K562 (cell line): ENCODE data around the gene DRICH1.

Source experiments
- ERF ChIP-seq: fragments of 450-650 bp; formaldehyde crosslinking; IDR thresholded peaks from 2 replicates; pipeline ENCODE4 v1.4.0; 2020; ENCODE audit warnings: mild to moderate bottlenecking, mixed read lengths
- HNRNPH1 ChIP-seq: fragments of 200-400 bp; formaldehyde crosslinking; optimal IDR thresholded peaks from 2 replicates; pipeline ENCODE3; 2017; ENCODE audit warnings: low read depth, mild to moderate bottlenecking, low read length, moderate library complexity
- TAF1 ChIP-seq: IDR thresholded peaks from 2 replicates; pipeline ENCODE4 v1.6.1; 2011; ENCODE audit warnings: mild to moderate bottlenecking, low read length, moderate library complexity; ENCODE audit not compliant: insufficient read depth, control insufficient read depth, severe bottlenecking; ENCODE audit errors: extremely low read depth
- ZFP1 ChIP-seq: fragments of 450-650 bp; formaldehyde crosslinking; IDR thresholded peaks from 2 replicates; pipeline ENCODE4 v1.4.0; 2020; ENCODE audit warnings: mild to moderate bottlenecking, mixed read lengths
- TF ChIP-seq, protein P1 (sequence below), 3 experiments: IDR thresholded peaks in 2 of 3; conservative IDR thresholded peaks in 1 of 3; 2 replicates each; pipeline ENCODE4 v1.5.1; 2011 to 2012; ENCODE audit warnings: low read length in 3 of 3, mild to moderate bottlenecking in 3 of 3, control low read depth in 2 of 3, improper control_type of control experiment in 1 of 3, inconsistent platforms in 1 of 3, low read depth in 1 of 3, mixed read lengths in 1 of 3, moderate library complexity in 1 of 3; ENCODE audit not compliant: insufficient read depth in 2 of 3
- TF ChIP-seq, protein P2 (sequence below), 2 experiments: fragments of 450-650 bp; conservative IDR thresholded peaks; 2 replicates each; pipeline ENCODE4 v1.6.1; 2017; ENCODE audit warnings: mild to moderate bottlenecking in 2 of 2, moderate library complexity in 2 of 2

DNA sequence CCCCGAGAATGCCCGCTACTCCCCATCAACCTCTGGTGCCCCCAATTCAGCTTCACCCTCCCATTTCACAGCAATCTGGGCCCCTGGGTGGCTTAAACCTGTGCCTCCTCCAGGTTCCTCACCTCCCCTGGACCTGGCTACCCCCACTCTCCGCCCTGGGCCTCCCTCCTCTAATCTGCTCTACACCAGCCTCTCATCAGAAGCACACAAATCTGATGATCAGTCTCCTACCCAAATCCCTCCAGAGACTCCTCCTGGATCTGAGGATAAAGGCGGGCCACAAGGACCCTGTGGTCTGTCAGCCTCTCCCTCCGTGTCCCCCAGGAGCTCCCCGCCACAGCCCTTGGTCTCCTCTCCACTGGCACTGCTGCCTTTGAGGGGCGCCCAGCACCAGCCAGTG, 28.9 kb downstream of the DRICH1 start:
- TF ChIP-seq, protein P1, sequence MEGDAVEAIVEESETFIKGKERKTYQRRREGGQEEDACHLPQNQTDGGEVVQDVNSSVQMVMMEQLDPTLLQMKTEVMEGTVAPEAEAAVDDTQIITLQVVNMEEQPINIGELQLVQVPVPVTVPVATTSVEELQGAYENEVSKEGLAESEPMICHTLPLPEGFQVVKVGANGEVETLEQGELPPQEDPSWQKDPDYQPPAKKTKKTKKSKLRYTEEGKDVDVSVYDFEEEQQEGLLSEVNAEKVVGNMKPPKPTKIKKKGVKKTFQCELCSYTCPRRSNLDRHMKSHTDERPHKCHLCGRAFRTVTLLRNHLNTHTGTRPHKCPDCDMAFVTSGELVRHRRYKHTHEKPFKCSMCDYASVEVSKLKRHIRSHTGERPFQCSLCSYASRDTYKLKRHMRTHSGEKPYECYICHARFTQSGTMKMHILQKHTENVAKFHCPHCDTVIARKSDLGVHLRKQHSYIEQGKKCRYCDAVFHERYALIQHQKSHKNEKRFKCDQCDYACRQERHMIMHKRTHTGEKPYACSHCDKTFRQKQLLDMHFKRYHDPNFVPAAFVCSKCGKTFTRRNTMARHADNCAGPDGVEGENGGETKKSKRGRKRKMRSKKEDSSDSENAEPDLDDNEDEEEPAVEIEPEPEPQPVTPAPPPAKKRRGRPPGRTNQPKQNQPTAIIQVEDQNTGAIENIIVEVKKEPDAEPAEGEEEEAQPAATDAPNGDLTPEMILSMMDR (IDR thresholded peaks at IDR 0.05 in 2 of 3, conservative IDR thresholded peaks at IDR 0.05 in 1 of 3; ENCODE audit: insufficient read depth in 2 of 3, low read depth in 1 of 3, low read length in 3 of 3) = no peak
- TF ChIP-seq HNRNPH1 = no peak
- no peak for TF ChIP-seq ERF
- no peak for TF ChIP-seq TAF1
- TF ChIP-seq, protein P2, sequence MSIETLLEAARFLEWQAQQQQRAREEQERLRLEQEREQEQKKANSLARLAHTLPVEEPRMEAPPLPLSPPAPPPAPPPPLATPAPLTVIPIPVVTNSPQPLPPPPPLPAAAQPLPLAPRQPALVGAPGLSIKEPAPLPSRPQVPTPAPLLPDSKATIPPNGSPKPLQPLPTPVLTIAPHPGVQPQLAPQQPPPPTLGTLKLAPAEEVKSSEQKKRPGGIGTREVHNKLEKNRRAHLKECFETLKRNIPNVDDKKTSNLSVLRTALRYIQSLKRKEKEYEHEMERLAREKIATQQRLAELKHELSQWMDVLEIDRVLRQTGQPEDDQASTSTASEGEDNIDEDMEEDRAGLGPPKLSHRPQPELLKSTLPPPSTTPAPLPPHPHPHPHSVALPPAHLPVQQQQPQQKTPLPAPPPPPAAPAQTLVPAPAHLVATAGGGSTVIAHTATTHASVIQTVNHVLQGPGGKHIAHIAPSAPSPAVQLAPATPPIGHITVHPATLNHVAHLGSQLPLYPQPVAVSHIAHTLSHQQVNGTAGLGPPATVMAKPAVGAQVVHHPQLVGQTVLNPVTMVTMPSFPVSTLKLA (conservative IDR thresholded peaks at IDR 0.05) = no peak
- TF ChIP-seq ZFP1 (CRISPR knock-in tag) = no peak
